ENCODE measurements around the gene REP15.
"Not testable (repeated sequence)": the region's sequence is repeated elsewhere in the genome, so short reads cannot be mapped to it uniquely, and the experiment has no call there.

The REP15 gene, protein sequence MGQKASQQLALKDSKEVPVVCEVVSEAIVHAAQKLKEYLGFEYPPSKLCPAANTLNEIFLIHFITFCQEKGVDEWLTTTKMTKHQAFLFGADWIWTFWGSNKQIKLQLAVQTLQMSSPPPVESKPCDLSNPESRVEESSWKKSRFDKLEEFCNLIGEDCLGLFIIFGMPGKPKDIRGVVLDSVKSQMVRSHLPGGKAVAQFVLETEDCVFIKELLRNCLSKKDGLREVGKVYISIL

DNA sequence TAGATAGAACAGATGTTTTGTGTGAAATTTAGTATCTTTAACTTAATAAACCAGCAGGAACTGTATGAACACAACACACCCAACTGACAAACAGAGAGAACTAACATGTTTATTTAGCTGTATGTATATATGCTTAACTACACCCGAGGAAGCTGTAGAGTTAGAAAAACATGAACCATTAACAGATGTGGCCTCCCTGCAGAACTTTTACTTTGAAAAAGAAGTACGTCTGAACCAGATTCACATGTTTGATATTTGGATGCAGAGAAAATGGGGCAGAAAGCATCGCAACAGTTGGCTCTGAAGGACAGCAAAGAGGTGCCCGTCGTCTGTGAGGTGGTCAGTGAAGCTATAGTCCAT, at the start of gene REP15:
Gene REP15, plus strand, starts transcription at position 155 of the 360 bp plus-strand sequence. Its CDS starts 116 bp downstream, at position 271.
- no peak for DNase-seq

DNA sequence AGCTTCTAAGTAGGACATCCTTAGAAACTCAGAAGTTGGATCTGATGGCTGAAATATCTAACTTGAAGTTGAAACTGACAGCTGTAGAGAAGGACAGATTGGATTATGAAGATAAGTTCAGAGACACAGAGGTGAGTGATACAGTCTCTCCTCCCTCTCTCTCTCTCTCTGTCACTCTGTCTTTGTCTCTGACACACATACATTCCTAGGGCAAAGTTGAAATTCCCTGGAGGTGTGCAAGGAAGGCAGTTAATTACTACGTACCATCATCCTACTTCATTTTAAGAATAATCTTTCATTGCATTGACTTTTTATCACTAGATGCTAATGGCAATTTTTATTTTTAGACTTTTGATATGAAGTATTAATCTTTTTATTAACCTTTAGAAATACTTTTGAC, 46.2 kb upstream of the REP15 start:
- DNase-seq: no peak

DNA sequence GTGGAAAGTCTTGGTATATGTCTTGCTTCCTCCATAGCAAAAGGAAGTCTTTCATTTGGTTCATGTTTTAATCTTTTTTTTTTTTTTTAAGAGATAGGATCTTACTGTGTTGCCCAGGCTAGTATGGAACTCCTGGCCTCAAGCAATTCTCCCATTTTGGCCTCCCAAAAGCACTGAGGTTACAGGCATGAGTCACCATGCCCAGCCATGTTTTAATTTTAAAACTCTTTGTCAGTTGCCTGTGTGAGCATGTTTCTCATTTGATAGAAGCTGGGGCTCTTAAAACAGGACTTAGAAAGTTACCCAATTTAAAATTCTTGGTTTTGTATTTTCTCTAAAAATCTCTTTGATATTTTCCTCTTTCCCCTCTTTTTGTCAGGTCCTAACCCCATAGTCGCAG, 45.0 kb upstream of the REP15 start:
- DNase-seq: no peak

DNA sequence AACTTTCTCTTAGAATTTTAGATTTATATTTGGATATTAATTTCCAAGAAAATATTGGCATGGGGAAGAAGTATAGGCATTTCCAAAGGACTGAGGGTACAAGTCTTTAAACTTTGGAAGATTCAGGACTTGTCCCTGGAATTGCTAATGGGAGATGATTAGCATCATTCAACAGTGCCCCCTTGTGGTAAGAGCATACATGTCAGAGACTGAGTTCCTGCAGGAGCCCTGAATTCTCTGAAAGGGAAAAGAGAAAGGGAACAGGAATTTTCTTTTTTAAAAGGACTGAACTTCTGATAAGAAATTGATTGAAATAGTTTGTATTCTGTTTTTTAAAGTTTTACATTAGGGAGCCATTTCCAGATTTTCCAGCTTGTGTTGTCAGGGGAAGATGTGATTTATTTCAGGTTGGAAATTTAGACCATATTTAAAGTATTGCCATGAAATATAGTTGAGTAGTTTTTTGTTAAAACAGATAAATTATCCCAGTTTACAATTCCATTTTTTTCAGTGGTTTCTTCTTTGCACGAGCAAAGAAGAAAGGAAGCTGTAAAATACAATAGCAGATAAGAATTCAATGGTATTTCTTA, 44.0 kb upstream of the REP15 start:
- no peak for DNase-seq

DNA sequence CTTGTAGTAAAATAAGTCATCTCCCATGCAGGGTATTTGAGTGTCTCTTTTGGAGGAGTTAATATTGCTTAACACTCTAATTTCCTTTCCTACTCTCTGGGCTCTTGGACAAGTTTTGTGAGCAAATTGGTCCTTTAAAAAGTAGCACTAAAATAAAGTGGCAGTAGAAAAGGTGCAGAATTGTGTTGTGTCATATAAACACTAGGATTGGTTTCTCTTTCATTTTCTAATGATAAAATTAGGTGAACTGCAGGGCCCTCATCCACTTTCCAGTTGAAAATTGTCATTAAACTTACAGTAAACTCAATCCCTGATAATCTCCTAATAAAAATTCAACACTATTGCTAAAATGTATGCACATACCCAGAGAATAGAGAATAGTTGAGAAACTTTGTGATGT, 42.6 kb upstream of the REP15 start:
- no peak for DNase-seq

DNA sequence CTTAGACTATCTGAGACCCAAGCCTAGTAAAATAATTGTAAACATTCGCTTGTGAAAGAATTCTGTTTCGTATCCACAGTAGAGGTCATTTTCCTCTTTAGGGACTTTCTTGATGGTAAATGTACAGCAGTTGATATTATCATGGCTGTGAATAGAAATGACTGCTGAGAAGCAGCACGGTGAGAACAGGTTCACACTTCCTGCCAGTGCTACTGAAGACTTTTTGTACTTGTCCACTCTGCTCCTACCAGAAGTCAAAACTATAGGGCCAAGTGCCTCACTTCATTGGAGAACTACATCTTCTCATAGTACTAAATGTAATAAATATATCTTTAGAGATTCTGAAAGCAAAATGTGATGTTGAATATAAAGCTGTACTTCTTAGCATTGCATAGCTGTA, 40.8 kb upstream of the REP15 start:
- DNase-seq: not testable (repeated sequence)

DNA sequence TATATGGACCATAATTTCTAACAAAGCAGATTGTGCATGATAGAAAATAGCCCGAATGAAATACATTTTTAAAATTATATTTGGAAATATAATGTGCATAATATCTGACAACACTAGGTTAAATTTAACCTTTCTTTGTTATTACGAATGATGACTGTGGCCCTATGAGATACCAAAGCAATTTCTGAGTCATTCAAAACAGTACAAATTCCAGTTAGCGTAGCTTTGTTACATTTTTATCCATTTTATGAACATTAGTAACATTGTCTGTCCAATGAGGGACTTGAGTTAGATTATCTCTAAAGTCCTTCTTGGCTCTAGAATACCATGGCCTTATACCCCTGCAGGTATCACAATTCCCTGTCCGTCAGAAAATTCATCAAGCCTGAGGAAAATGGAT, 39.0 kb upstream of the REP15 start:
- DNase-seq: no peak

DNA sequence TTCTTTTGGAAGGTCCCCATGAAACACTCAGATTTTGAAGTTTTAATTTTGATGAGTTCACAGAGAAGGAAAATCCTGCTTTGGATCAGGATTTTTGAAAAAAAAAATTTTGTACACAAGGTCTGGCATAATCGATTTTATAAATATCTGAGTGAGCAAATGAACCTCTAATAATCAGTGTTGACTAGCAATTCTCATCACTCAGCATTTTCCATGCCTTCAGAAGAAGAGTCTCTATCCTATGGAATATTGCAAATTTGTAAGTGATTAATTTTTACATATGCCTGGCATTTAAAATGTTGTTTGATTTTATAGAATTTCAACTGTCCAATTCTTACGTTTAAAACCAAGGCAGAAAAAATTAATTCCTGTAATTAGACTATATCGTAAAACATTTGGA, 30.5 kb upstream of the REP15 start:
- DNase-seq: no peak

DNA sequence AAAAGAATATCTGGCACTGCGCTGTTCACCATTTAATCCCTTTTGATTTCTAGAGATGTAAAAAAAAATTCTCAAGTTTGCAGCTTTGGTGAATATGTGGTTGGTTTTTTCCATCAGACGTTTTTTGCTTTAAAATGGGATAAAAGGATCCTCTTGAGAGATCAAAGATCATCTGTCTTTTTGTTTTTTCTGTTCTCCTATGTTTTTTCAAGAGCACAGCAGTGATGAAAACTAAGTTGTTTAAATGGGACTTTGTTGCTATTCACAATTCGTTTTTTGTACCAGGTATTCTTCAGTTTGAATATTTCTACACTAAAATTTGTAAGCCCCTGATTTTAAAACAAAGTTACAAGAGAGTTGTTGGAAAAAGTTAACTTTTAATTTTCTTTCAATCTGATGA, 29.7 kb upstream of the REP15 start:
- DNase-seq: no peak

DNA sequence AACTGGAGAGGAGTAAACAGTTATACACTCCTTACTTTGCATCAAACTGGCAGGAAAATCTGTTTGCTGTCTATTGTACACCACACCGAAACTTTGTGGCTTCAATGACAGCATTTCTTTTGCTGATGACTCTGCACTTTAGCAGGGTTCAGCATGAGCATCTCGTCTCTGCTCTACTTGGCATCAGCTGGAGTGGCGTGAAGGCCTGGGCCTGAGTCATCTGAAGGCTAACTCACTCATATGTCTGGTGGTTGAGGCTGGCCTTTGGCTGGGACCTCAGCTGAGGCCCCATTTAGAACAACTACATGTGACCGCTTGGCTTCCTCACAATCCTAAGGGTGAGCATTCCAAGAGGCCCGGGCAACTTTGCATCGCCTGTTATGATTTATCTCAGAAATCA, 28.7 kb upstream of the REP15 start:
- no peak for DNase-seq

DNA sequence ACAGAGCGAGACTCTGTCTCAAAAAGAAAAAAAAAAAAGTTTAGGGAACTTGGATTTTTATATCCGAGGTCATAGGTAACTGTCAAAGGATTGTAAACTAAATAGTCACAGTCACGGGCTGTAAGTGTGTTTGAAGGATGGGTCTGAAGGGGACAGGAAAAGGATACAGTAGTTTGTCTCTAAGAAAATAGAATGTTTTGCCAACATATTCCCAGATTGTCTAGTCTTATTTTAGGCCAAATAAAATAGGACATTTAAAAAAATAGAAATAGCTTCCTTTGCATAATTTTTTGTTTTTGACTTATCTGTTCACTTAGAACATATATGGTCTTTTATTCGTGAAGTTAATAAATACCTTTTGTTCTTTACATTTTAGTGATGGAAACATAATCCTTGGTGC, 24.2 kb upstream of the REP15 start:
- no peak for DNase-seq

DNA sequence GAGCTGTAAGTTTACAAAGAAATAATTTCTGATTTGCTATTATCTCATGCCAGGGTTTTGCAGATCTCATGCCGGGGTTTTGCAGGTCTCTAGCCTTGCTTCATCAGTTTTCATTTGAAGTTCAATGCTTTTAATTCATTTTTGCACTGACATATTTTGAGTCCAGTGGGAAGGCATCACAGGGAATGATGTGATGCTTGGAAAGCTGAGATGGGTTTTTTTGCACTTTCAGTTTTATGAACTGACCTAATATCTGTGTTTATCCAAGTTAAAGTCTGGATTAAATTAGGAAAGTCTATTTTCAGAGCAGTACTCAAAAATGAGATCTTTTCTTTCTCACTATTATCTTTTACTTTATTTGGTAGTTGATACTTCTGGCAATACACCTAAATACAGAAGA, 23.6 kb upstream of the REP15 start:
- no peak for DNase-seq

DNA sequence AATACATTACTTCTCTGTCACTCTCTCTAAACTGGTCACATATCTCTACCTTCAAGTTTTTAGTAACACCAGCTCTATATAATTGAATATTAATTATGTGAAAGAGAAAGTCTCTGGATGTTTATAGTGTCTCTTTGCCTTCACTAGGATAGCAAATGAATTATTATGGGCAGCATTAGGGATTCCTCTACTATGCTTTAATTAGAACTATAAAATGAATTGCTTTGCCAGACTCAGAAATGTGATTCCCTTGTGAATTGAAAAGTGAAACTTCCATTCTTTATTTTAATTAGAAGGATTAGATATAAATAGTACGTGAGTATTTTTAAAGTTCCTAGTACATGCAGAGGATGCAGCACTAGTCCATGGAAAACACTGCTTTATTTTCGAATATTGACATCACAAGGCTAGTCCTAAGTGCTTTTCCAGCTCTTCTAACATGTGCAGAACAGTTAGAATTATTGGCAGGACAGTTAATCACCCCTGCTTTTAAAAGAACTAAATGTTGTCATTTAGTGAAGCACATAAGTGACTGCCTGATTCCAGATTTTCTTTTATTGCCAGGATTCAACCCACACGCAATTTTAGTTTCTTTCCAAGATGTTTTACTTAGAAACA, 23.0 kb upstream of the REP15 start:
- DNase-seq: no peak

DNA sequence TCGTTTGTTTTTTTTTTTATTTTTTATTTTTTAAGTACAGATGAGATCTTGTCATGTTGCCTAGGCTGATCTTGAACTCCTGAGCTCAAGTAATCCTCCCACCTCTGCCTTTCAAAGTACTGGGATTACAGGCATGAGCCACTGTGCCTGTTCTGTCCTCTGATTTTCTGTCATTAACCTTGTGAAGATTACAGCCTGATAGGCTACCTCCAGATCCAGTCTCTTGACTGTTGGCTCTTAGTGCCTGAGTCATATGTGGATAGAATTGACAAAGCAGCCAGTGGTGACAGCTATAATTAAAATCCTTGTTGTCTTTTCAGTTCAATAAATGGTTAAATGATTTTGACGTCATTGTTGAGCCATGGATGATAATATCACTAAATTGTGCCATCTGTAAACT, 21.3 kb upstream of the REP15 start:
- DNase-seq: no peak

DNA sequence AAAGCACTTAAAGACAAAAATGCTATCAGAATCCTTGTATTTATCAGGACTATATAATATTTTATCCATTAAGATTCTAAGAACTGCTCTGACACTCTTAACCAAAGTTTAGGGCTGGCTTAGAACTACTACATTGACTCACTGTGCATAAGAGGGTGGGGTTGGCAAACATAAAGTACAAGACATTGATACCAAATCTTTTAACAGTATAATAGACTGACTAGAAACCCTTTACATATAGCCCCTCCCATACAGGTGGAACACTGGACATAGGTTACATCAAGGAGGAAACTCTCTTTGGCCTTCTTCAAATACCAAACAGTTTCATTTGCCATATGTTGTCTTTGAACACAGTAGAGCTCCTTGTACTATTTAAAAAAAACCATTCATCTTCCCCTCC, 15.6 kb upstream of the REP15 start:
- no peak for DNase-seq

DNA sequence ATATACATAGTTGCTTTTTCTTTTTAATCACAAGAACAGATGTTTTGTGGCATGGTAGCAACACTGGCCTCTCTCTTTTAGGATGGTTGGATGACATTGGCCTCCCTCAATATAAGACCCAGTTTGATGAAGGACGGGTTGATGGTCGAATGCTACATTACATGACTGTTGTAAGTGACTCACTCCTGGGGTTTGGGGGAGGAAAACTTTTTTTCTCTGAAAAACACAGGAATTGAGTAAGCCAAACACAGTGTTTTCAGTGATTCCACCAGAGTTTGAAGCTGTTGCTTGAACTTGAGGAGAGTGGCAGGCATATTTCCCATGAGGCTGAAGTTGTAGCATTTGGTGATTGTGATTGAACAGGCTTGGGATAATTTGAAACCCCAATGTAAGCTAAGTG, 13.7 kb upstream of the REP15 start:
- DNase-seq: no peak

DNA sequence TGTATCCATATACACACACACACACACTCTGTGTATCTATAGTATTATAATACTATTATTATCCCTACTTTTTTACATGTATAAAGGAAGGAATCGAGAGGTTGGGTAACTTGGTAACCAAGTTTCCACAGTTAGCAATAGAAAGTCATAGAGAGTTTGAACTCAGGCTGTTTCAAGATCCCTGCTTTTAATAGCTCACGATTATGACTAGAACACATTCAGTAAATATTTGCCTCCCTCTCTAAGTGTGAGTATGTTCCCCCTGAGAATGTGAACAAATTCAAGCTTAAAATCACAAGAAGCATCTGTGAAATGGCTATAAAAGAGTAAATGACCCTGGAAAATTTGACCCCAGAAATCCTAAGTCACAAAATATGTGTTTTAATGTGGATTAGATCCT, 11.0 kb upstream of the REP15 start:
- no peak for DNase-seq

DNA sequence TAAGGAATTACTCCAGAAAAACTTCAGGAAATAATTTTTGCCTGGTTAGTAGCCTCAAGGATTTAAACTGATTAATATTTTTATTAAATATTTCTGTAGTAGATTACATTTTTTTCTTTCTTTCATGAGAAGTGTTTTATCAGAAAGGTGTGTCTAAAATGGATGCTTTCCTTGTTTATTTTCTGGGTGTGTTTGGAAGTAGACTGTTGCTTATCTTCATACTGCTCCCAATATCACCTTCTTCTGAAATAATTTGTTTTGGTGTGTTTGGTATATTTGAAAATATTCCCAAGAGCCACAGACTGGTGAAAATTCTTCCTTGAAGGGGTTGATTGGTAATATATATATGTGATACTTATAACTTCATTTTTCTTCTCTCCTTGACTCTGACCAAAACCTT, 10.1 kb upstream of the REP15 start:
- DNase-seq: no peak

DNA sequence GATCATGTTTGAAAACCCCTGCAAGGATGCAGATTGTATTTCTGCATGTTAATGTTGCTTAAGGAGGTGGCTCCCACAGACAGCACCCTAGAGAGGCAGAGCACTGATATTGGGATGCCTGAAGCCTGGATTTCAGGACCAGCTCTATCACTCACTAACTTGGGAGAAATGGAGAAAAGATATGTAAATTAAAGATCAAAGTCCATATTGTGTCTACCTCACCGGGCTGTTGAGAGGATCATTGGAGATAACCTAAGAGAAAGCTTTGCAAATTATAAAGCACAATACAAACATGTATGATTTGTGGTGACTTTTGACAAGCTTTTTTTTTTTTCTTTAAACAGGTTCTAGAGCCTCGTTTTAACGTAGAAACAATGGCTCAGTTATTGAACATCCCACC, 7.6 kb upstream of the REP15 start:
- no peak for DNase-seq

DNA sequence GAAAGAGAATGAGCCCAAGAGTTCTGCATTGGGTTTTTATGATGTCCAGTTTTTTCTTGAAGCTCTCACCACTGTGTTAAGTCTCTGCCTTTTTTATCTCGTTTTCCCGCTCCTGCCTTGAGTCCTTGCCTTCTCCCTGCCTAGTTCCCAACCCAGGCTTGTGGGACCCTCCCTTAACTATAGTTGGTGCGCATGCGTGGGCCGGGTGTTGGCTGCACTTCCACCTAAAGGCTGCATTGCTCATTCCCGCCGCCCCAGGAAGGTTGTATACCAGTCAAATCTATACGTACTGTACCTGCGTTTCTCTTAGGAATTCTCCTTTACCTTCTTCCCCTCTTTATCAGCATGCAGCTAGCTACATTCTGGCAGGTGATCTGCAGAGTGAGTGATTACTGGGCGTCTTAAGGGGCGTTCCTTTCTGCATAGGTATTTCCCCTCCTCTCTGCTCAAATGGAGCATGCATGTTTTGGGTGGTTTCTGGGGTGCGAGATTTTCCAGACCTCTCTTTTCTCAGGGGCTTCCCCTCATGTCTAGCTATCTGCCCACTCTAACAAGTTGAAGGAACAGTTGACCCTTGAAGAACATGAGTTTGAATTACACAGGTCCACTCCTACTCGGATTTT, 6.6 kb upstream of the REP15 start:
- no peak for DNase-seq

DNA sequence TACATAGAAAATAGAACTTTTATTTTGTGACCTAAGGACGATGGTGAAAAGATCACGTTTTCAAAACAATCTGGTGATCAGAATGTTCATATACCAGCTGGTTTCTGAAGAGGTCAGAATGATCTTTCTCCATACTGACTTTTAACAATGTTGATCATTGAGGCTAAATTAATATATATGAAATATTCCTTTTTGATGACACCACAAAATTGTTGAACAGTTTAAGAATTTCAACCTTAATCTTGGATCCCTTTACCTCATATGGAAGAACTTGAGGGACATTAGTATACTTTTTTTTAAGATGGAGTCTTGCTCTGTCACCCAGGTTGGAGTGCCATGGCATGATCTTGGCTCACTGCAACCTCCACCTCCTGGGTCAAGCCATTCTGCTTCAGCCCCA, 2.8 kb upstream of the REP15 start:
- no peak for DNase-seq

DNA sequence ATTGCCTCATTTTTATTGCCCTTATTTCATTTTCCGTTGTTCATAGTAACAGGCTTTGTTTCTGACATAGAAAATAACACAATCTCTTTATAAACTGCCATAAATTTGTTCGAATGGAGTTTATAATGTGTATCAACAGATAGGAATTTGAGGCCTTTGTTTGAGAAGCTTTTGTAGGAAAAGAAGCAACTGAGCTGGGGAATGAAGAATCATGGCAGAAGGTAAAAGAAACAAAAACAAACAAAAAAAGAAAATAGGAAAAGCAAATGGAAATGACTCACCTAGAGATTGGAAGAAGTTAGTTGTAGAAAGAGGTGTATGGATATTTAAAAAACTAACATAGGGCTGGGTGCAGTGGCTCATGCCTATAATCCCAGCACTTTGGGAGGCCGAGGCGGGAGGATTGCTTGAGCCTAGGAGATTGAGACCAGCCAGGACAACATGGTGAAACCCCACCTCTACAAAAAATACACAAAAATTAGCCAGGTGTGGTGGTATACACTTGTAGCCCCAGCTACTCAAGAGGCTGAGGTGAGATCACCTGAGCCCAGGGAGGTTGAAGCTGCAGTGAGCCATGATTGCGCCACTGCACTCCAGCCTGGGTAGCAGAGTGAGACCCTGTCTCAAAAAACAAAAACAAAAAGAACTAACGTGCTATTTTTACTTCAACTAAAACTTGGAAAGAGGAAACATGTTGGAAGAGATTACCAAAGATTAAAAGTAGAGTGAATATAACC, 523 bp upstream of the REP15 start:
- no peak for DNase-seq

DNA sequence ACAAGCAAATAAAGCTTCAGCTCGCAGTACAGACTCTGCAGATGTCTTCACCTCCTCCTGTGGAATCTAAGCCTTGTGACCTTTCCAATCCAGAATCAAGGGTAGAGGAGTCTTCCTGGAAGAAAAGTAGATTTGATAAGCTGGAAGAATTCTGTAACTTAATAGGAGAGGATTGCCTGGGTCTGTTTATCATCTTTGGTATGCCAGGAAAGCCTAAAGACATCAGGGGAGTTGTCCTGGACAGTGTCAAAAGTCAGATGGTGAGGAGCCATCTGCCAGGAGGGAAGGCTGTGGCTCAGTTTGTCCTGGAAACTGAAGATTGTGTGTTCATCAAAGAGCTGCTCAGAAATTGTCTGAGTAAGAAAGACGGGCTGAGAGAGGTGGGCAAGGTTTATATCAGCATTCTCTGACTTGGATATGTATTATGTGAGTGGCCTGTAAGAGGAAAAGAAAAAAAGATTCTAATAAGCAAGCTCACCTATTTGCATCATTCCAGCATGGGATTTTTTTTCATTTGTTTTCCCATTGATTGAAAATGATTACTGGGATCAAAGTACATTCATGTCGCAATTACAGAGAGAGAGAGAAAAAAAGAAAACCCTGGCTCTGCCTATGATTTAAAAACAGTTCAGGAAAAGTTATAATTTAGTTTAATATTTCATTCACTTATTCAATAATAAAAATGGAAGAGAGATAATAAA, 767 bp downstream of the REP15 start:
- no peak for DNase-seq
